GM19023 (cell line): Measurements from ENCODE around the gene NHSL1.
A peak's percentile ranks its signal among the peaks of the same experiment; 100 is the strongest.

Experiments used
- ATAC-seq: cut with Tn5 transposase; IDR thresholded peaks from one replicate; pipeline ENCODE4 v1.9.1; 2021; ENCODE audit warnings: mild to moderate bottlenecking, moderate library complexity; ENCODE audit not compliant: unreplicated experiment

The NHSL1 gene

DNA sequence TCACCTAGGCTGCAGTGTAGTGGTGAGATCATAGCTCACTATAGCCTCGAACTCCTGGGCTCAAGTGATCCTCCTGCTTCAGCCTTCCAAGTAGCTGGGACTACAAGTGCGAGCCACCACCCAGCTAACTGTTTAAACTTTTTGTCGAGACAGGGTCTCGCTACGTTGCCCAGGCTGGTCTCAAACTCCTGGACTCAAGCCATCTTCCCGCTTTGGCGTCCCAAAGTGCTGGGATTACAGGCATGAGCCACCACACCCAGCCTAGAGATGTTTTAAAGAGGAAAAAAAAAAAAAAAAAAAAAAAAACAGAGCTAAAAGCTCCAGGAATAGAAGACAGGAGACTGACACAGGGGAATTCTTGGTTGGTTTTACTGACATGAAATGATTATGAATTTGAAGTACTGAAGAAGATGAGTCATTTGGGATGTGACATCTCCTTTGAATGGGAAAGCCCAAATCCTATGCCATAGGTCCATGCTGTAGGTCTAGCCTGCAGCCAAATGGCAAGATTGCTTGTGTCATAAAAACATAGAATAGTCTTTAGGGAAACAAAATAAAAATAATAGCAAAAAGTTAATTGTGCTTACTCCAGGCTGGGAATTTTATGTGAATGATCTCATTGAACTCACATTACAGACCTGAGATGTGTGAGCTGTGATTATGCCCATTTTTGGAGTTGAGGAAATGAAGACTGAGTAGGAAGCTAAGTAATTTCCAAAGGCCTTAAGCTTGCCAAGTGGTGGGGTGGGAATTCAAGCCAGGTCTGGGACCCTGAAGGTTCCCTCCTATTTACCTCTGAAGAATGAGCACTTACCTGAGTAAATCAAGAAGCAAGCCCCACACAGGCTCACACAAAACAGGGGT is 24.3 kb upstream of the NHSL1 start:
- ATAC-seq = no peak

DNA sequence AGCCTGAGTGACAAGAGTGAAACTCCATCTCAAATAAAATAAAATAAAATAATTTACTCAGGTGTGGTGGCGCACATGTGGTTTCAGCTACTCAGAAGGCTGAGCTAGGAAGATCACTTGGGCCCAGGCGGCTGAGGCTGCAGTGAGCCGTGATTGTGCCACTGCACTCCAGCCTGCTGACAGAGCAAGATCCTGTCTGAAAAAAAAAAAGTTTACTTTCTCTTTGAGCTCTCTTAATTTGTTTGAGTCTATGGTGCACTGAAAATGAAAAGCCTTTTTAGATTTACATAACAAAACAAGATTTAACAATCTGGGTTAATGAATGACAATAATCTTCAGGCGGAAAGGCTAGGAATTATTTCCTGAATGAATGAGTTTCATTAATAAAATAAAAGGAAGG is 23.3 kb upstream of the NHSL1 start:
- no peak for ATAC-seq

DNA sequence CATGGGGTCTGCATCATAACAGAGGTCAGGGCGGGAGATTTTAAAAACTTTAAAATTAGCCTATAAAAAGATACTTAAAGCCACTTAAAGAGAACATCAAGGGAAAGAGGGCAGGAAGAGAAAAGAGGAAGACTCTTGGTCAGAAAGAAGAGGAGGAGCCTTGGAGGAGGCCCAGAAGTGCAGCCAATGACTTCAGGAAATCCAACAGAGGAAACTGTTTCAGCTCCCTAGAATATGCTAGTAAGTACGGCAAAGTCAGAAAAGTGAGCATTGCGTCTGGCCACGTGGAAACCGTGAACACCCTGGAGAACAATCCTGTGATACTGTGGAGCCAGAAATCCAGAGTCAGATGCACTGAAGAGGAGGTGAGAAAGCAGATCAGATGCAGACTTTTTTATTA is 22.5 kb upstream of the NHSL1 start:
- no peak for ATAC-seq

DNA sequence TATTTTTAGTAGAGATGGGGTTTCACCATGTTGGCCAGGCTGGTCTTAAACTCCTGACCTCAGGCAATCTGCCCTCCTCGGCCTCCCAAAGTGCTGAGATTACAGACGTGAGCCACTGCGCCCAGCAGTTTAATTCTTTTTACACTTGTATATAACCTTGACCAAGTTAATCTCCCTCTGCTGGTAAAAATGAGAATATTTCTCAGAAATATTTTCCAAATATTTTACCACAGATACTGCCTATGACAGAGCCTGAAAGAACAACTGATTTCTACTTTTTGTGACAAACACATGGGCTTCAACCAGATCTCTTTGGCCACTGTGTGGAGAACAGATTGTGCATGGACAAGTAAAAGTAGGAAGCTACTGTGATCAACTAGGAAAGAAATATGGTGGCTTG is 21.2 kb upstream of the NHSL1 start:
- ATAC-seq = no peak

DNA sequence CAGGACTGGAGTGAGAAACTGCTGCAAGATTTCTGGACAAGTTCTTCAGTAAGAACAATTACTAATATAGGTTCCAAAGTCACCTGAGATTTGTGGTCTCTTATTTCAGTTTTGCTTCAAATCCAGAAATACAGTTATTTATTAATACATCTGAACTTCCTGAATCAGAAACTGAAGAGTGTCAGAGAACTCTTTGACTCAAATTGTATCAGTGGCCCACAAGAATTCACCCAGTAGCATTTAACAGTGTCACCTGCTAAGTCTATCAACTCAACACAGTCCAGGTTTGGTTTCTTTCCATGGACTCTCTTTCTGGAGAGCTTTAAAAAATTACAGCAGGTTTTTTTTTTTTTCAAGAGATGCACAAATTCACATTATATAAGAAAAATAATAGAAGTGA is 18.8 kb upstream of the NHSL1 start:
- no peak for ATAC-seq

DNA sequence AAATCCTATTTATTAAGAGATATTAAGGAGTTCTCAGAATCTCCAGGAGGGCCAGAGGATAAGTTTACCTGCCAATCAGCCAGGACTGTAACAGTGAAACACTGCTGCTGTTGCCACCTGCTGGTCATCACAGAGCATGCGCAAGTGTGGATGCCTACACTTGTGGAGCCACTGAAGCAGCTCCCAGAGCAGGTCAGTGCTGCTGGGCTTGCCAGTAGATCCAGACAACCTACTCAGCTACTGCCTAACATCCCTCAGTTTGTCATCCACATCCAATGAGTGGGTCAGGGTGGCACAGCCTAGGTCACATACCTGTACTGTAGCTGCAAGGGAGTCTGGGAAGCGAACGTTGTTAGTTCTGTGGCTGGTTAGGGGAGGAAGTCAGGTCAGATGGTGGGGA is 18.3 kb upstream of the NHSL1 start:
- ATAC-seq = peak; percentile 89

DNA sequence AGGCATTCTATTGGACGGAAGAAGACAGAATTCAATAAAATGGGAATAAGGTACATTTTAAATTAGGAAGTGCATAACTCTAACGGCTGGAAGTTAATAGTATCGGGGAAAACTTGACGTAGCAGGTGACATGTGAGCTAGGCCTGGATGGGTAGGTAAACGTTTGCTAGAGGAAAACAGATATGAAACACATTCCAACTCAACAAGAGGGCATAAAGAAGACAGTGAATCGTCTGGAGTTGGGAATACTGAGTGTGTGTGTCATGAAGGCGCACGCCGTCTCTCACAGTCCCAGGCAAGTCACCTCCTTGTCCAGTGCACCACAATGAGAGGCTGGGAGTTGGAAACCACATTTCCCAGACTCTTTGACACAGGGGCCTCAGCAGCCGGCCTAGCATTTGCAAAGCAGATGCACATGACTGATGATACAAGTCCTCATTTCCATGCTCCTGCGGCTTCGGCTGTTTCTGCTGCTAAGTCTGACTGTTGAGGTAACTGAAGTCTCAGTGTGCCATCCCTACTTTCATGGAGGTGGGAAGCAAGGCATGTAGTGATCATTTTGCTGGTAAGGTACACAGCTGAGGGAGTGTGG is 16.5 kb upstream of the NHSL1 start:
- no peak for ATAC-seq

DNA sequence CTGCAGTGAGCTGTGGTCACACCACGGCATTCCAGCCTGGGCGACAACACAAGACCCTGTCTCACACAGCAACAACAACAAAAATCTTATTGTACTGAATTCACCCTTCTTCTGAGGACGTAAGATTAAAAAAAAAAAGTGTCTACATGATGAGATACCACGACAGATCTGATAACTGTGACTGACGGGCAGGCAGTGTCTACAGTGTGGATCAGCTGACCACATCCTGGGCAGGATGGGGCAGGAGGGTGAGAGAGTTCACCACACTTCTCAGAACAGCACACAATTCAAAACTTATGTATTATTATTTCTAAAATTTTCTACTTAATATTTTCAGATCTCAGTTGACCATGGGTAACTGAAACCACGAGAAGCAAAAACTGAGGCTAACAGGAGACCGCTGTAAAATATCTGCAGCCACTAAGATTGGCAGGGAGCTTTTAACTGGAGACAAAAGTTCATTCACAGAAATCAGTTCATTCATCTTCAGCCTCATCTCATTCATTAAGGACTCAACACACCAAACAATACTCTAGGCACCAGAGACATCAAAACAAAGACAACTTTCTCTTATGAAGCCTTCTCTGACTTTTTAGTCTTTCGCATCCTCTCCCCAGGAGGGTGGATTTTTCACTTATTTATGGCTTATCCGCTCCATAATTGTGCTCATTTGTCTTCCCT is 15.7 kb upstream of the NHSL1 start:
- ATAC-seq = no peak

DNA sequence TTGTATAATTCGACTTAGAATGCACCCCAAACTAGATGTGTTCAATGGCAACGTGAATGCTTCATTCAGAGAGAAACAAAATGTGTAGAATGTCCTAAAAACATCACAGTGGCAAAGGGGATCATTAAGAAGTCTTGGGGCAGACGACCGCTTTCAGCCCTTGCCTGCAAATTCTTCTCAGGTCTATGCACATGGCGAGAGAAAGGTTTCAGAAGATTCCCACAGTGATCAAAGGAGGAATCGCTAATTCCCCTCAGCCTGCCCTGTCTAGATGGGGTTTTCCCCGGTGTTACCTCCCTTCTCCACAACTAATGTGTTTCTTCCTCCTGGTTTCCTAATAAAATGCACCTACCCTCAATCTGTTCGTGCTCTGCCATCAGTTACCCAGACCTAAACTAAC is 13.3 kb upstream of the NHSL1 start:
- no peak for ATAC-seq

DNA sequence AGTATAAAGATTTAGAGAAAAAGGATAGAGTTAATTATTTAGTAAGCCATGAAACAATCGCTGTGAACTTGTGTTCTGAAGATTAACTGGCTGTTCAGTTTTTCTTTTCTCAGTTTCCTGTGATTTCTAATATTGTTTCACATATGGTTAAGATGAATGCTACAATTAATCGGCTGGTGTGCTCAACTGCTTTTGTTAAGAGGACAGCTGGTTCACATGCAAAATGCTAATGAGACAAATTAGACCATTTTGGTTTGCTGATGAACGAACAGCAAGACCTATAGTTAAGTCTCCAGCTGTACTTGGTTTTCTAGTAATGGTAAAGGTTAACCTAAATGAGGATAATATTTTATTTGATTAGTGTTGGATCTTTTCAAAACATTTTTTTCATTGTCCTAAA is 10.8 kb upstream of the NHSL1 start:
- no peak for ATAC-seq

DNA sequence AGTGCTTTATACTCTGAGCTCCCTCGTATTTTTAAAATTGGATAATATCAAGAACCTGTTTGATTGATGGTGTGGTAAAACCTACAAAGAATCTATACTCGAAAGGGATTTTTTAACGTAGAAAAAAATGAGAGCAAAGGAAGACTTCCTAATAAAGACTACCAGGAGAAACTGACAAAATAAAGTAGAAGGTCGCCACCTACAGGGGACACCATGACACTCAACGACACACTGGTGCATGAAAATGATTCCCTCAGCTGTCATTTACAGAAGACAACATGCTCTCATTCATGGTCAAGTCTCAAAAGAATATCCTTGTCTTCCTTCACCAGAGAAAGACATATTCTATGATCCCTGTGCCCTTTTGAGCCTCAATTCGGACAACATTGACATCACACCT is 10.1 kb upstream of the NHSL1 start:
- no peak for ATAC-seq

DNA sequence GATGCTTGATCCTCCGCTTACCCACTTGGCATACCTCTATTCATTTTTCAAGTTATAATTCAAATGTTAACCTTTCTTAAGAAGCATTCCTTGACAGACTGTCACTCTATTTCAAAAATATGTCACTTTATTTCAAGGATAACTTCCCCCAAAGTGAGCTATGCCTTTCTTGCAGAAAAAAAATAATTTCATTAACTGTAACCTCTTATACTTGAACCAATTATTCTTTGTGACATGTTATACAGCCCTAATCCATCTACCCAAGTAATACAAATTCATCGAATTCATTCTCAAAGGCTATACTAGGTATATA is 9.3 kb upstream of the NHSL1 start:
- no peak for ATAC-seq

DNA sequence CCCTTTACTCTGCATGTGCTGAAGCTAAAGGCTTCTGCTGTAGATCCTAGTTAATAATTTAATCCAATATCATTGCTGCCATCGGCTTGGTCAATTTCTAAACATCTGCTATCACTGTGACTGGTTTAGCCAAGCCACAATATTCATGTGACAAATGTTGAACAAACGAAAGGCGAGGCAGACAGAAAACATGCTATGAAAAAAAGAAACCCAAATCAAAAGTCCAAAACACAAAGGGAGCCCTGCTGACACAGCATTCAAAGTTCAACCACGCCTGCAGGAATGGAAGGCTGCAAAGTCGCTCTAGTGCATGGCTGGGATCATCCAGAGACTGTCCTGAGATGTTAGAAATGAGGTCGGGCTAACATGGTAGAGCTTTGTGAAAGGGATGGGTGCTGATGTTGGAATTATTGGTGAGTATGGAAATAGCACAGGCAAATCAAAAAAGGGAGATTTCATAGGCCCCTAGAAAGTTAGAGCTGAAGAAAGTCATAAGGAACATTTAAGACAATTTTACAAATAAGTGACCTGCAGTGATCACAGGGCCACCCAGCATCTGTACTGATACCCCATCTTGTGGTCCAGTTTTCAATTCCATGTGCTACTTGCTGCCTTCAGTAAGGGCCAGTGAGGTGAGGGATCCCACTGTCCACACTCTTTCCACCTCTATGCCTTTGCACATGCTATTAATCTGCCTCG is 8.8 kb upstream of the NHSL1 start:
- no peak for ATAC-seq

DNA sequence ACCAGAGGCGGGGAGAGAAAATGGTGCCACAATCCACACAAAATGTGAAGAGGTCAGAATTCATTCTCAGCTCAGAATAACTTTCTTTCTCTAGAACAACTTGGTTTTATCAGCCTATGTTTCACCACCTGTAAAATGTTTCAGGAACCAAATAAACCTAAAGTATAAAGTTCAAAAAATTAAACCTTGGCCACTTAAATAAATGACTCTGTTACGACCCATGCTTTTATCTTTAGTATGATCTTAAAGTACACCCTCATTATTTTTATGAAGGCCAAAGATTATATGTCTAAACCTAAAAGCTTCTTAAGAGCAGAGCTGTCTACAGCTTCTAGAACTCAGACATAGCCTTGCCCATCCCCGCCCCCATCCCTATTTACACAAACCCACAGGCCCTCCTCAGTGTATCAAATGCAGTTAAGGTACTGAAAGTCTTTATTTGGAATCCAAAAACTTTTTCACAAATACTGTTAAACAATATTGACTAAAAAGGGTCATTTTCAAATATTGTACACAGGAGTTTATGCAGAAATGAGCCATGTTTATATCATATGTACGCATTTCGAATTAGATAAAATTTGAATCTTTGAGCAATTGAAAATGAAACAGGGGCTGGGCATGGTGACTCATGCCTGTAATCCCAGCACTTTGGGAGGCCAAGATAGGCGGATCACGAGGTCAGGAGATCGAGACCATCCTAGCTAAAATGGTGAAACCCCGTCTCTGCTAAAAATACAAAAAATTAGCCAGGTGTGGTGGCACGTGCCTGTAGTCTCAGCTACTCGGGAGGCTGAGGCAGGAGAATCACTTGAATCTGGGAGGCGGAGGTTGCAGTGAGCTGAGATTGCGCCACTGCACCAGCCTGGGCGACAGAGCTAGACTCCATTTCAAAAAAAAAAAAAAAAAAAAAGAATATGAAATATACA is 5.7 kb upstream of the NHSL1 start:
- ATAC-seq = no peak

DNA sequence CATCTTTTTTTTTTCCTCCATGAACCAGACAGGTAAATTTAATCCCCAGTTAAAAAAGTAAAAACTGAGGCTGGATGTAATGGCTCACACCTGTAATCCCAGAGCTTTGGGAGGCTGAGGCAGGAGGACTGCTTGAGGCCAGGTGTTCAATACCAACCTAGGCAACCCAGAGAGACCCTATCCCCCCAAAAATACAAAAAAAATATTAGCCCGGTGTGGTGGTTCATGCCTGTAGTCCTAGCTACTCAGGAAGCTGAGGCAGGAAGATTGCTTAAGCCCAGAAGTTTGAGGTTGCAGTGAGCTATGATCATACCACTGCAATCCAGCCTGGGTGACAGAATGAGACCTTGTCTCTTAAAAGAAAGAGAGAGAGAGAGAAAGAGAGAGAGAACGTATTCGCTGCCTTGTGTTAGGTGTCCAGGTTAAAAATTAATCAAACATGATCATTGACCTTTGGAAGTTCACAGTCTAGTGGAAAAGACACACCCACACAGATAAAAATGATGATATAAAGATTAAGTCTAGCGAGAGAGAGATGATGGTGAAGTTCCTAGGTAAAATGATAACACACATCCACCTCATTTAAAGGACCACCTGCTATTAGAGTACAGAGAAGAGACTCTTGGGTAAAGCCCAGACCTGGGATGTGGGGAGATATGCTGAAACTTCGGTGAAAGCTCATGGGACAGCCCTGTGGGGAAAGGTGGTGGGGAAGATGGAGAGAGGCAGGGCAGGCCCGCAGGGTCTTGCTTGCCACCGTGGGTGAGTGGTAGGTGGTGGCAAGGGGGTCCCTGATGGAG is 4.8 kb upstream of the NHSL1 start:
- ATAC-seq = no peak

DNA sequence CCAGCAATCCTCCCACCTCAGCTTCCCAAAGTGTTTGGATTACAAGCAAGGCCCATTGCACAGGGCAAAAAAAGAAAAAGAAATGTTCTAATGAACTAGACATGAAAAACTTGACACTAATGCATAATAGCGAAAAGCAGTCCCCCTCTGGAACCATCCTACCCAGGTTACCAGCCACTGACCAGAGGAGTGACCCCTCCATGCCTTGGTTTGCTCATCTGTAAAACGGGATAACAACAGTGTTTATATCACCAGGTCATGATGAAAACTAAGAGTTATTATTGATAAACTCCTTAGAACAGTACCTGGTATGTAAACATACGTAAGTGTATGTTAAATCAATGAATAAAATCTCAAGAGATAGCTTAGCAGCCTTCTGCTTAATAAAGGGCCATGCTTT is 3.3 kb upstream of the NHSL1 start:
- ATAC-seq = no peak

DNA sequence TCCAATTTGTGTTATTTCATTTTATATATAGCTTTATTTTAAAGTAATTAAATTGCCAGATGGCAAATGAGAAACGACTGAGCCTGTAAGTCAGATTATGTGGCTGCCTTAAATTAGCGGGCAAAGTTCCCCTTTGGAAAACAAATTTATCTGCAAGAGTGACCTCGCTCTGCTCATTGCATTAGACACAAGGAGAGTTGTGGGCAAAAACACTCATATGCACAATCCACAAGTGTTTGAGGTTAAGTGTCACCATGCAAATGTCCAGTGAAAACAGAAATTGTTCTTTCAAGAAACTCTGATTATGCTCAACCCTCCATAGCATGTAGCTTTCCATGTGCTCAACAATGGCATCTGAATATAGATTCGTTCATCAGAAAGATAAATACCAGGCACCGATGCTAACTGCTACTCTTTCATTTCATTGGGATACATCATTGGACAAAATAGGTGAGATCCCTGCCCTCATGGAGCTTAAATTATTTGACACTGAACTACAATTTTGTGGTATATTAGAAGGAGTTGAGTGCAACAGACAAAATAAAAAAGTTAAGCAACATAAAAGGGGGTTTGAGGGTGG is 1.7 kb upstream of the NHSL1 start:
- no peak for ATAC-seq

DNA sequence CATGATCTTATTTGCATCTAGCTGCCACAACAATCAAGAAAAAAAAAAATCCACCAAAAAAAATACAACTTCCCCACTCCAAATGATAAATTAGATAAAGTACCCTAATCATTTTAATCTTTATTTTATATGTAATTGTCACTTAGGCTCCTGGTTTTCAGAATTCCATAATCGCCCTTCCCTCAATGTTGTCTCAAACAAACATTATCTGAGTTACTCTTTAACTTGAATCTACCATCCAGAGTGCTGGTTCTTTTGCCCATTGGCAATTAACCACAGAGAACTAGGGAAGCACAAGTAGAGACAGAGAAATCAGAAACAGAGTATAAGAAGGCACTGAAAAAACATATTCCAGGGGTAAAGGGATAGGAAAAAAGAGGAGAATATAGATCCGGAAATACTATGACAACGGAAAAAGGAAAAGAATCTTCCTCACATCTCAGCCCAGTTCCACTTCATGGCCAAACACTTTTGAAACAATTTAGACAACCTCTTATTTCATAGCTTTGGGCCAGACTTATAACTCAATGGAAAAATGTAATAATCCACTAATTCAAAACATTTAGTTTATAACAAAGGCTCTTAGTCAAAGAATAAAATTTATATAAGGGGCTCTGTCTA is 861 bp upstream of the NHSL1 start:
- ATAC-seq = no peak
